ENCODE results near the gene SOS2. TPM values are rescaled to one million over a fixed set of nuclear protein-coding genes. Genes with fewer than 3 reads are reported as not detected.

Gene SOS2
- total RNA-seq, 1 experiment from 2014 or later = 9.9 TPM

GRCh38 chr14:50222055-50222613, 9.2 kb downstream of the SOS2 start:
- BruUV-seq (replicated peaks) = no TSS peak
- Histone ChIP-seq H3K79me2 (ENCODE audit: low read length) (peaks cover 32% of the 10 kb centered on the region), H3K4me3 (ENCODE audit: low read length) (no peak overlapping the region), H3K36me3 (ENCODE audit: low read depth, low read length) (no peaks in the 10 kb centered on the region), H3K9me3 (ENCODE audit: low read length) (no peaks in the 10 kb centered on the region), H4K20me1 (ENCODE audit: low read length) (0 out of 2 replicates have a peak, but pooled peaks cover 6% of the 10 kb centered on the region), H3K4me1 (ENCODE audit: insufficient read depth, low read length) (peaks cover 12% of the 10 kb centered on the region), H3K4me2 (ENCODE audit: low read length) (no peak overlapping the region), H3K27me3 (ENCODE audit: low read length) (no peaks in the 10 kb centered on the region), H3K9ac (ENCODE audit: low read length) (no peak overlapping the region), H3K27ac (ENCODE audit: low read length) (no peak overlapping the region), H3F3A (ENCODE audit: low read length, unreplicated experiment) (no peaks in the 10 kb centered on the region), H3K9me2 (replicated peaks; ENCODE audit: low read length) (no peaks in the 10 kb centered on the region), H2AFZ (ENCODE audit: low read length) (no peak overlapping the region)
- POLR2A ChIA-PET (ENCODE audit: unreplicated experiment) = no interaction called here
- ATAC-seq (no peak), DNase-seq (no peak)
- intact Hi-C loops (cut with micrococcal nuclease) = no loop called here
- no peak for TF ChIP-seq EZH2phosphoT487 (IDR thresholded peaks at IDR 0.05; ENCODE audit: borderline replicate concordance, low read length)
- TF ChIP-seq CTCF (conservative IDR thresholded peaks at IDR 0.05; ENCODE audit: low read depth, low read length) = no peak
- no peak for TF ChIP-seq EZH2 (IDR thresholded peaks at IDR 0.05; ENCODE audit: low read length, unreplicated experiment)
- CTCF ChIA-PET = no interaction called here

- ChIA-PET CTCF (no interaction called here), POLR2A (ENCODE audit: unreplicated experiment) (no interaction called here)
- Histone ChIP-seq H3F3A (ENCODE audit: low read length, unreplicated experiment) (no peaks in the 10 kb centered on the region), H3K9ac (ENCODE audit: low read length) (no peak overlapping the region), H3K9me3 (ENCODE audit: low read length) (no peaks in the 10 kb centered on the region), H2AFZ (ENCODE audit: low read length) (no peak overlapping the region), H3K4me3 (ENCODE audit: low read length) (no peak overlapping the region), H3K27me3 (ENCODE audit: low read length) (no peaks in the 10 kb centered on the region), H4K20me1 (ENCODE audit: low read length) (no peaks in the 10 kb centered on the region), H3K4me2 (ENCODE audit: low read length) (no peak overlapping the region), H3K79me2 (ENCODE audit: low read length) (peaks cover 14% of the 10 kb centered on the region), H3K36me3 (ENCODE audit: low read depth, low read length) (no peaks in the 10 kb centered on the region), H3K27ac (ENCODE audit: low read length) (no peak overlapping the region), H3K9me2 (replicated peaks; ENCODE audit: low read length) (no peaks in the 10 kb centered on the region), H3K4me1 (ENCODE audit: insufficient read depth, low read length) (no peaks in the 10 kb centered on the region)
- TF ChIP-seq EZH2phosphoT487 (IDR thresholded peaks at IDR 0.05; ENCODE audit: borderline replicate concordance, low read length) (no peak), CTCF (conservative IDR thresholded peaks at IDR 0.05; ENCODE audit: low read depth, low read length) (no peak), EZH2 (IDR thresholded peaks at IDR 0.05; ENCODE audit: low read length, unreplicated experiment) (no peak)
- DNase-seq = no peak
- no TSS peak for BruUV-seq (replicated peaks)
- ATAC-seq = no peak
- intact Hi-C loops (cut with micrococcal nuclease) = no loop called here
Measured at GRCh38 chr14:50218501-50218900, 12.9 kb downstream of the SOS2 start.

GRCh38 chr14:50215416-50215815, 16.0 kb downstream of the SOS2 start:
- intact Hi-C loops (cut with micrococcal nuclease) = no loop called here
- Histone ChIP-seq H3K27ac (ENCODE audit: low read length) (no peak overlapping the region), H3K36me3 (ENCODE audit: low read depth, low read length) (no peaks in the 10 kb centered on the region), H3K79me2 (ENCODE audit: low read length) (peaks cover 8% of the 10 kb centered on the region; the same call in 1 of the 2 replicates), H3K9me2 (replicated peaks; ENCODE audit: low read length) (no peaks in the 10 kb centered on the region), H3K4me1 (ENCODE audit: insufficient read depth, low read length) (no peaks in the 10 kb centered on the region), H4K20me1 (ENCODE audit: low read length) (no peaks in the 10 kb centered on the region), H3K4me3 (ENCODE audit: low read length) (no peak overlapping the region), H3F3A (ENCODE audit: low read length, unreplicated experiment) (no peaks in the 10 kb centered on the region), H3K4me2 (ENCODE audit: low read length) (no peak overlapping the region), H3K27me3 (ENCODE audit: low read length) (no peaks in the 10 kb centered on the region), H2AFZ (ENCODE audit: low read length) (no peak overlapping the region), H3K9me3 (ENCODE audit: low read length) (no peaks in the 10 kb centered on the region), H3K9ac (ENCODE audit: low read length) (no peak overlapping the region)
- ChIA-PET CTCF (no interaction called here), POLR2A (ENCODE audit: unreplicated experiment) (no interaction called here)
- TF ChIP-seq EZH2phosphoT487 (IDR thresholded peaks at IDR 0.05; ENCODE audit: borderline replicate concordance, low read length) (no peak), CTCF (conservative IDR thresholded peaks at IDR 0.05; ENCODE audit: low read depth, low read length) (no peak), EZH2 (IDR thresholded peaks at IDR 0.05; ENCODE audit: low read length, unreplicated experiment) (no peak)
- DNase-seq (no peak), ATAC-seq (no peak)
- BruUV-seq (replicated peaks) = no TSS peak

Measured in PC-3 (cell line).